Measurements from ENCODE around the gene DMRT2. TPM values are rescaled to one million over a fixed set of nuclear protein-coding genes. Genes with fewer than 3 reads are reported as not detected.

Gene DMRT2
- total and polyA plus RNA-seq, 2 donors (not counting 1 experiment from before 2014, with no cell fraction given), result not detected

GRCh38 chr9:1057910-1058309, 7.8 kb downstream of the DMRT2 start:
- no peak overlapping the region for H3K9ac ChIP-seq (ENCODE audit: low read length)
- no peaks in the 10 kb centered on the region for H3K79me2 ChIP-seq (ENCODE audit: control insufficient read depth, insufficient read depth, low read length)
- no peak overlapping the region for H3K27ac Mint-ChIP-seq
- no peaks in the 10 kb centered on the region for H3K9me3 Mint-ChIP-seq (ENCODE audit: insufficient read depth)
- H3K4me1 Mint-ChIP-seq, result no peaks in the 10 kb centered on the region
- H3K4me3 ChIP-seq (ENCODE audit: control extremely low read depth in 1 of 5, extremely low read depth in 1 of 5, insufficient read depth in 1 of 5, low read depth in 2 of 5, low read length in 4 of 5), result no peak overlapping the region
- H3K27me3 Mint-ChIP-seq, result peaks cover 54% of the 10 kb centered on the region
- ATAC-seq (ENCODE audit: low read depth) (no peak), DNase-seq (no peak)
- H3K27ac ChIP-seq (ENCODE audit: low read length in 2 of 2), result no peak overlapping the region
- peaks cover 0 to 26% (median 17%) of the 10 kb centered on the region in 4 experiments for H3K27me3 ChIP-seq (replicated peaks in 1 of 4; ENCODE audit: control extremely low read depth in 1 of 4, control insufficient read depth in 3 of 4, insufficient read depth in 4 of 4, low read length in 3 of 4)
- POLR2A ChIA-PET, result no interaction called here
- H3K4me1 ChIP-seq (ENCODE audit: control insufficient read depth in 2 of 2, insufficient read depth in 2 of 2, low read length in 2 of 2), result peaks cover under 1 to 7% of the 10 kb centered on the region in 2 donors
- CTCF ChIA-PET, result no interaction called here
- H4K20me1 ChIP-seq (ENCODE audit: control insufficient read depth, insufficient read depth, low read length, poor library complexity, severe bottlenecking), result no peaks in the 10 kb centered on the region
- no peak overlapping the region for H2AFZ ChIP-seq (ENCODE audit: insufficient read depth, low read depth, low read length, poor library complexity, severe bottlenecking)
- no peak overlapping the region for H3K4me3 Mint-ChIP-seq
- H3K4me2 ChIP-seq (replicated peaks; ENCODE audit: low read depth, low read length, poor library complexity, severe bottlenecking), result no peak overlapping the region
- intact Hi-C loops (cut with micrococcal nuclease), result no loop called here
- TF ChIP-seq CTCF (IDR thresholded peaks at IDR 0.05), result no peak
- TF ChIP-seq EZH2 (IDR thresholded peaks at IDR 0.05; ENCODE audit: borderline replicate concordance, insufficient read depth, low read depth, low read length, poor library complexity, severe bottlenecking), result no peak
- H3K36me3 ChIP-seq (replicated peaks in 1 of 2; ENCODE audit: control extremely low read depth in 1 of 2, control insufficient read depth in 1 of 2, extremely low read depth in 1 of 2, insufficient read depth in 2 of 2, low read length in 1 of 2), result no peaks in the 10 kb centered on the region
- no peaks in the 10 kb centered on the region for H3K9me3 ChIP-seq (ENCODE audit: control extremely low read depth in 1 of 3, control insufficient read depth in 2 of 3, insufficient read depth in 1 of 3, low read length in 2 of 3)
- WGBS (ENCODE audit: insufficient coverage), result 42% methylated on average over 2 of the region's 3 CpGs

GRCh38 chr9:1058826-1059487, 8.8 kb downstream of the DMRT2 start:
- H3K4me1 Mint-ChIP-seq, result no peaks in the 10 kb centered on the region
- intact Hi-C loops (cut with micrococcal nuclease), result no loop called here
- ATAC-seq (ENCODE audit: low read depth) (no peak), DNase-seq (no peak)
- no peak overlapping the region for H3K27ac ChIP-seq (ENCODE audit: low read length in 2 of 2)
- POLR2A ChIA-PET, result no interaction called here
- no peaks in the 10 kb centered on the region for H3K9me3 ChIP-seq (ENCODE audit: control extremely low read depth in 1 of 3, control insufficient read depth in 2 of 3, insufficient read depth in 1 of 3, low read length in 2 of 3)
- TF ChIP-seq CTCF (IDR thresholded peaks at IDR 0.05), result no peak
- no peak for TF ChIP-seq EZH2 (IDR thresholded peaks at IDR 0.05; ENCODE audit: borderline replicate concordance, insufficient read depth, low read depth, low read length, poor library complexity, severe bottlenecking)
- H3K36me3 ChIP-seq (replicated peaks in 1 of 2; ENCODE audit: control extremely low read depth in 1 of 2, control insufficient read depth in 1 of 2, extremely low read depth in 1 of 2, insufficient read depth in 2 of 2, low read length in 1 of 2), result no peaks in the 10 kb centered on the region
- 100% methylated on average over 1 of the region's 6 CpGs for WGBS (ENCODE audit: insufficient coverage)
- H3K9ac ChIP-seq (ENCODE audit: low read length), result no peak overlapping the region
- H3K4me2 ChIP-seq (replicated peaks; ENCODE audit: low read depth, low read length, poor library complexity, severe bottlenecking), result no peak overlapping the region
- no peak overlapping the region for H3K27ac Mint-ChIP-seq
- CTCF ChIA-PET, result no interaction called here
- H3K79me2 ChIP-seq (ENCODE audit: control insufficient read depth, insufficient read depth, low read length), result no peaks in the 10 kb centered on the region
- H3K4me3 Mint-ChIP-seq, result no peak overlapping the region
- H3K4me1 ChIP-seq (ENCODE audit: control insufficient read depth in 2 of 2, insufficient read depth in 2 of 2, low read length in 2 of 2), result no peaks in the 10 kb centered on the region
- H2AFZ ChIP-seq (ENCODE audit: insufficient read depth, low read depth, low read length, poor library complexity, severe bottlenecking), result no peak overlapping the region
- peaks cover 51% of the 10 kb centered on the region for H3K27me3 Mint-ChIP-seq
- peaks cover 0 to 15% (median 6%) of the 10 kb centered on the region in 4 experiments for H3K27me3 ChIP-seq (replicated peaks in 1 of 4; ENCODE audit: control extremely low read depth in 1 of 4, control insufficient read depth in 3 of 4, insufficient read depth in 4 of 4, low read length in 3 of 4)
- no peaks in the 10 kb centered on the region for H3K9me3 Mint-ChIP-seq (ENCODE audit: insufficient read depth)
- no peaks in the 10 kb centered on the region for H4K20me1 ChIP-seq (ENCODE audit: control insufficient read depth, insufficient read depth, low read length, poor library complexity, severe bottlenecking)
- H3K4me3 ChIP-seq (ENCODE audit: control extremely low read depth in 1 of 5, extremely low read depth in 1 of 5, insufficient read depth in 1 of 5, low read depth in 2 of 5, low read length in 4 of 5), result no peak overlapping the region
